HG02623 (cell line): ENCODE data around the gene NFATC1.

Experiments used
- ATAC-seq: cut with Tn5 transposase; IDR thresholded peaks from one replicate; pipeline ENCODE4 v1.9.1; 2021; ENCODE audit warnings: moderate library complexity; ENCODE audit not compliant: unreplicated experiment

NFATC1 gene

GRCh38 chr18:79566771-79567431, 171.2 kb downstream of the NFATC1 start:
- no peak for ATAC-seq

- no peak for ATAC-seq
These were observed 171.9 kb downstream of the NFATC1 start for GRCh38 chr18:79567481-79568147.

DNA sequence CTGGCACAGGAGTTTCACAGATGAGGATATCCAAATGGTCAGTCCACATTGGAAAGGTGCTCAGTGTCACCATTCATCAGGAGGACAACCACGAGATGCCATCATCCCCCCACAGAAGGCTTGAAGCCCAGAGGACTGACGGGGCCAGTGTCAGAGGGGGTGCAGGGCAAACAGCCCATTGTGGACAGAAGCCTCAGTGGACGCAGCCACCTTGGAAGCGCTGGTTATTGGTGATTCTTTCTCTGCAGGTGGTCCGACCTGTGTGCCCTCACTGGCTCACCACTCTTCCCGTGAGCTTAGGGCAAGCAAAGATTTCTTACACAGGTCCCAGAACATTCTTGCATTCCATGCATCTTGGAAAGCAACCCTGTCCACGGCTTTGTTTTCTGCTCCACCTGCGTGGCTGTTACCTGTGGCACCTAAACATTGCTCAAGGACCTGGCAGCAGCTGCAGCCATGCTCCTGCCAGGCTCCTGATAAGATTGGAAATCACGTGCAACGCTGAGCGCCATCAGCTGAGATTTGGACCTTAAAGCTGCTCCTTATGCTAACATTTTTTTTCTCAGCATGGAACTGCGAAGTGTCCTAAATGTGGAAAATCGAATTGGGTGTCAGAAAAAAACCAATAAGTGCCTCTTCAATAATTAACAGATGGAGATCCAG, 172.9 kb downstream of the NFATC1 start:
- no peak for ATAC-seq

- no peak for ATAC-seq
These were observed 174.0 kb downstream of the NFATC1 start for GRCh38 chr18:79569720-79570119.

- ATAC-seq: no peak
These were observed 174.8 kb downstream of the NFATC1 start for GRCh38 chr18:79570266-79571201.

DNA sequence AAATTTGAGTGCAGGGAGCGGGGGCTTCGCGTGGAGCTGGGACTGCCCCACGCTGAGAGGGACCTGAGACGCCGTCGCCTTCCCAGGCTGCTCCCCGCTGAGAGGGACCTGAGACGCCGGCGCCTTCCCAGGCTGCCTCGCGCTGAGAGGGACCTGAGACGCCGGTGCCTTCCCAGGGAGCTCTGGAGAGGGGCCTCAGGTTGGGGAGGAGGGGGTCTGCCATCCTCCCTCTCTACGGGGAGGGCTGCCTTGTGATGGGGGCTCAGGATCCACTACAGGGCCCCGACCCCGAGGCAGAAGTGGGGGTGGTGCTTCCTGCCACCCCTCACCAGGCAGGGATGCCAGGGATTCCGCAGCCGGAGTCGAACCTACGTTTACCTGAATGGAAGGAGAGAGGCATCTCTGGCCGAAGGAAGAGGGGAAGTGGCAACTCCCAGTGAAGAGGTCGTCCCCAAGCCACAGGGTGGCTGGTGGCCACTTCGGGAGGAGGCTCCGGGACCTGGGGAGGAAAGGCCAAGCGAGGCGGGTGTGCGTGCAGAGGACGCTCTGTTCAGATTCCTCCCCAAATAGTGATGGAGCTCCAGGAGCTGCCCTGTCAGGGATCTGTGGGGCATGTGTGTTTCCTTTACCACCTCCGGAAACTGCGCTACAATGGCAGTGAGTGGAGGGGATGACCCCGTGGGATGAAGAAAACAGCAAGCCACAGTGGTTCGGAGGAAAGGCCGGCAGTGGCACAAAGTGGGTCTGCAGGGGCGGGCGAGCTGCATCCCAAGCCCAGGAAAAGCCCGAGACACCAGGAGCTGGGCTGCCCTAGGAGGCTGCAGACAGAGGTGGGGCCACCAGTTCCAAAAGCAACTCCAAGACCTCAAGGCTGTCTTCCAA, 175.7 kb downstream of the NFATC1 start:
- no peak for ATAC-seq

GRCh38 chr18:79572093-79572780, 176.5 kb downstream of the NFATC1 start:
- no peak for ATAC-seq

DNA sequence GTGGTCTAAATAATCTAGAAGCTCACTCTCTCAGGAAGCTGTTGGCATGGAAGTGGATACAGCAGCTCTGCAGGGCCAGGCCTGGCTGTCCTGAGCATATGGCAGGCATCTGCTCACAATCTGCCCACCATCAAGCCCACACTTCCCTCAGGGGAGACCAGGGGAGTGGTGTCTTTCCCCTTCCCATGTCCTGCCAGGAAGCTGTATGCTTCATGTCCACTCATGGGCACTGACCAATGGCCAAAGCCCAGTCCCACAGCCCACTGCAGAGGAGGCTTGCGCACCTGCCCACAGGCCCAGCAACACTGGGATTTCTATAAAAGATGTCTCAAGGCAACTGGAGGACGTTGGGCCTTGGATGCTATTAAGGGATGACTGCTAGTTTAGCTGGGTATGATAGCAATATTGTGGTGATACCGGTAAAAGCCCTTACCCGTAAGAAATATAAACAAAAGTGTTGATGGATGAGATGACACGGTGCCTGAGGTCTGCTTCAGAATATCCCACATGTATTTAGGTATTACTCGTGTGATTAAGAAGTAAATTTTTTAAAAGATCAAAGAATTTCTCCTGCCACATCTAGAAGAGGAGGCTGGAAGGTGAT, 177.2 kb downstream of the NFATC1 start:
- no peak for ATAC-seq

GRCh38 chr18:79573921-79574491, 178.3 kb downstream of the NFATC1 start:
- ATAC-seq: no peak

- no peak for ATAC-seq
These were observed 179.3 kb downstream of the NFATC1 start for GRCh38 chr18:79574938-79575525.

DNA sequence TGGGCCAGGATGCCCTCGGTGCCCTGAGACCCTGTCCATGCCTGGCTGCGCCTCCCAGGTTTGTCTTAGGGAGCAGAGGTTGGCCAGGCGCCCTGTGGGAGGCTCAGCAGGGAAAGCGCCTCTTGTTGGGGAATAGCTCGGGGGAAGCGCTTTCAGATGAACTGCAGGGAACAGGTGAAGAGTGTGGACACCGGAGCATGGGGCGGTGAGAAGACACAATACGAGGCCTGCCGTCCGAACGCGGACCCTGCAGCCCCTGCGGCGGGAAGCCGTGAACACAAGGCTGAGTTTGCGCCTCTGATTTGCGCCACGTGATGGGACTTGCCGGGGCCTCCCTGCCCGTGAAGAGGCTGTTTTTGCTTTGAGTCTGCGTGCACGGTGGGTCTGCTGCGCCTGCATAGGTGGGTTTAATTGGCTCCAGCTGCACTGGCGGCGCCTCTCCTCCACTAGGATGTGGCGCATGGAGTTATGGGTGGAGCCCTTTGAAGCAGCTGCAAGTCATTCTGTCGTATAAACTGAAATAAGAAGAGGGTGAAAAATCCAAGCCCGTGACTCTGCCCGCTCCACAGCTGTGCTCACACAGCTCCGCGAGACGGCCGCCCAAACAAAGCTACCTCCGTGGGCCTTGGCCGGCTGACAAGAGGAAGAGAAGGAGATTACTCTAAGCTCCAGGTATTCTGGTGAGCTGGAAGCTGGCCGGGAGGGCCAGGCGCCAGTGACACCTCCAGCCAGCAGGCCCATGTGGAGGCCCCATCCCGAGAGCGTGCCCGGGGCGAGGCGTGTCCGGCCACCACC, 180.4 kb downstream of the NFATC1 start:
- ATAC-seq: no peak

- no peak for ATAC-seq
These were observed 181.1 kb downstream of the NFATC1 start for GRCh38 chr18:79576686-79577351.

- ATAC-seq: no peak
These were observed 182.0 kb downstream of the NFATC1 start for GRCh38 chr18:79577451-79578395.

DNA sequence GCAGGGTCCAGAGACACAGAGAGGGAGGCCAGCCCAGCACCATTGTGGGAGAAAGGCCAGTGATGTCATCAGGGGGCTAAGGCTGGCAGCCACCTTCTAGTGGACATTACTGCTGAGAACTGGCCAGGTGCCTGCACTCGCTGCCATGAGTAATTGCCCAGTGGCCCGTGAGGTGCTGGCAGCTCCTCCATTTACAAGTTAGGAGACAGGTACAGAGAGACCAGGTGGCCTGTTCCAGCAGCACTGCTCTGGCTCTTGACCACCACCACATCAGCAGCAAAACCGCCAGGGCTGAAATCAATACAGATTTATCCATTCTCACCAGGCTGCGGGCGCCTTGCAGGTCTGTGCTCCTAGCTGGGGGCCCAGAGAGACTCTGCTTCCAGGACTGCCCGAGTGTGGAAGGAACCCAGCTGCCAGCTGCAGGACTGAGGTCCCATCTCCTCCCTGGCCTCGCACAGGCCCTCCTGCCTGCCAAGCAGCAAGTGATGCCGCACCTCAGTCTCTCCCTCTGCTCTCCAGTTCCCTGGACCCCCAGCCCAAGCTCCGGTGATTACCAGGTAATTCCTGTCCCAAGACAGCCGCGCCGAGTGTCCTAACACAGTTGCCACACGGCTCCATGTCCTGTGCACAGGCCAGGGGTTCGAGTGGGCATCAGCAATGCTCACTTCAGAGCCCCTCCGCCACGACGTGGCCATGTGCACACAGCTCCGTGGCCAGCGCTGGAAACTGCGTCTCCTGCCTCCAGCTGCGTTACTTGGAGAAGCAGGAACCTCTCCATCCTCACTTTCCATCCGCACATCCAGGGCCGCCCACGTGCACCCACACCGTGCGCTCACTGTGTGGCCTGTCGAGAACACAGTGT, 182.9 kb downstream of the NFATC1 start:
- ATAC-seq: no peak
